Esophagus muscularis mucosa (tissue), 4 donors: Measurements from ENCODE around the gene FAAH.

Experiments used
- EP300 ChIP-seq: sonication (generic); formaldehyde crosslinking; IDR thresholded peaks from one replicate; pipeline ENCODE4 v1.6.1; 2017; ENCODE audit warnings: antibody characterized with exemption
- POLR2A ChIP-seq: fragments of 450-650 bp; IDR thresholded peaks from one replicate; pipeline ENCODE4 v1.6.1; 2017; ENCODE audit warnings: antibody characterized with exemption, moderate library complexity, mild to moderate bottlenecking, low read depth
- TF ChIP-seq, protein P1 (sequence below), 3 experiments: fragments of 200-600 bp in 2 of 3; fragments of 450-650 bp in 1 of 3; sonication (generic) in 2 of 3; IDR thresholded peaks; one replicate each; pipeline ENCODE4 v1.5.1; 2017 to 2019; ENCODE audit warnings: antibody characterized with exemption in 3 of 3, mild to moderate bottlenecking in 2 of 3, moderate library complexity in 1 of 3

DNA sequence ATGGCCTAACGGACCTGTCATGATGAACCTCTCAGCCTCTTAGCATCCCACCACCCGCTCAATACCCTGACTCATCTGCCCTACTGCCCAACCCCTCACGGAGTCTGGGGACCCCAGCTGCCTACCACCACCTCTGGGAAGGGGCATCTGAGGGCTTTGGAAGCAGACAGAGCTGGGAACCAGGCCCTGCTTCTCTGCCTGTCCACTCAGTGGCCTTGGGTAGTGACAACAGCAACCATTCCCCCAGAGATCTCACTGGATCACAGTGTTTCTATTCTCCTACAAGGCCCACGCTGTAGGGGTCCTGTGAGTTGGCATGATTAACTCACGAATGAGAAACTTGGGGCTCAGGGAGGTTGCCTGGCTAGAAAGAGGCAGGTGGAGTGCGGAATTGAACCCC lies 63.1 kb downstream of the FAAH start:
- TF ChIP-seq, protein P1, sequence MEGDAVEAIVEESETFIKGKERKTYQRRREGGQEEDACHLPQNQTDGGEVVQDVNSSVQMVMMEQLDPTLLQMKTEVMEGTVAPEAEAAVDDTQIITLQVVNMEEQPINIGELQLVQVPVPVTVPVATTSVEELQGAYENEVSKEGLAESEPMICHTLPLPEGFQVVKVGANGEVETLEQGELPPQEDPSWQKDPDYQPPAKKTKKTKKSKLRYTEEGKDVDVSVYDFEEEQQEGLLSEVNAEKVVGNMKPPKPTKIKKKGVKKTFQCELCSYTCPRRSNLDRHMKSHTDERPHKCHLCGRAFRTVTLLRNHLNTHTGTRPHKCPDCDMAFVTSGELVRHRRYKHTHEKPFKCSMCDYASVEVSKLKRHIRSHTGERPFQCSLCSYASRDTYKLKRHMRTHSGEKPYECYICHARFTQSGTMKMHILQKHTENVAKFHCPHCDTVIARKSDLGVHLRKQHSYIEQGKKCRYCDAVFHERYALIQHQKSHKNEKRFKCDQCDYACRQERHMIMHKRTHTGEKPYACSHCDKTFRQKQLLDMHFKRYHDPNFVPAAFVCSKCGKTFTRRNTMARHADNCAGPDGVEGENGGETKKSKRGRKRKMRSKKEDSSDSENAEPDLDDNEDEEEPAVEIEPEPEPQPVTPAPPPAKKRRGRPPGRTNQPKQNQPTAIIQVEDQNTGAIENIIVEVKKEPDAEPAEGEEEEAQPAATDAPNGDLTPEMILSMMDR (IDR thresholded peaks at IDR 0.05) = no peak
- TF ChIP-seq POLR2A = no peak
- TF ChIP-seq EP300 = no peak
